HepG2 (cell line): ENCODE measurements around the gene HSPA1B. TPM values are rescaled to one million over a fixed set of nuclear protein-coding genes. Genes with fewer than 3 reads are reported as not detected.

Experiments used
- ARID2 ChIP-seq: sonication (generic); formaldehyde crosslinking; IDR thresholded peaks from 2 replicates; pipeline ENCODE4 v1.8.1; 2022; ENCODE audit warnings: mild to moderate bottlenecking, missing genetic modification reagents, borderline replicate concordance
- CCAR2 ChIP-seq: fragments of 200-400 bp; formaldehyde crosslinking; optimal IDR thresholded peaks from 2 replicates; pipeline ENCODE3; 2018; ENCODE audit warnings: low read depth, mild to moderate bottlenecking, low read length, moderate library complexity
- CCDC6 ChIP-seq: sonication (generic); formaldehyde crosslinking; IDR thresholded peaks from 2 replicates; pipeline ENCODE4 v1.8.1; 2022; ENCODE audit warnings: mild to moderate bottlenecking, missing genetic modification reagents, moderate library complexity
- CEBPB ChIP-seq: IDR thresholded peaks from 2 replicates; pipeline ENCODE4 v1.6.1; 2011; ENCODE audit warnings: low read depth, low read length, improper control_type of control experiment, borderline replicate concordance
- CEBPG ChIP-seq: IDR thresholded peaks from 2 replicates; pipeline ENCODE4 v1.6.1; 2016
- CHCHD3 ChIP-seq: sonication (generic); formaldehyde crosslinking; IDR thresholded peaks from 2 replicates; pipeline ENCODE4 v1.8.0; 2022; ENCODE audit warnings: mild to moderate bottlenecking, missing genetic modification reagents, moderate library complexity
- DZIP1 ChIP-seq: sonication (generic); formaldehyde crosslinking; IDR thresholded peaks from 2 replicates; pipeline ENCODE4 v1.5.0; 2020; ENCODE audit warnings: mild to moderate bottlenecking, missing genetic modification reagents
- E2F1 ChIP-seq: sonication (generic); formaldehyde crosslinking; IDR thresholded peaks from 2 replicates; pipeline ENCODE4 v1.5.0; 2020; ENCODE audit warnings: missing genetic modification reagents
- GZF1 ChIP-seq: sonication (generic); formaldehyde crosslinking; IDR thresholded peaks from 2 replicates; pipeline ENCODE4 v1.5.1; 2020; ENCODE audit warnings: mild to moderate bottlenecking, missing genetic modification reagents
- KDM5B ChIP-seq: sonication (generic); formaldehyde crosslinking; IDR thresholded peaks from 2 replicates; pipeline ENCODE4 v1.4.0; 2020; ENCODE audit warnings: missing genetic modification reagents, mild to moderate bottlenecking, borderline replicate concordance
- MAFF ChIP-seq: IDR thresholded peaks from 2 replicates; pipeline ENCODE4 v1.6.1; 2011; ENCODE audit warnings: low read depth, low read length, improper control_type of control experiment
- MIER2 ChIP-seq: IDR thresholded peaks from 2 replicates; pipeline ENCODE4 v1.6.1; 2016; ENCODE audit warnings: missing biosample characterization, missing genetic modification reagents
- MXD4 ChIP-seq: IDR thresholded peaks from 2 replicates; pipeline ENCODE4 v1.6.1; 2016; ENCODE audit warnings: mild to moderate bottlenecking, missing biosample characterization, missing genetic modification reagents
- SIN3A ChIP-seq: IDR thresholded peaks from 2 replicates; pipeline ENCODE4 v1.6.1; 2011; ENCODE audit warnings: low read depth, mild to moderate bottlenecking, control low read depth, low read length, borderline replicate concordance
- SKI ChIP-seq: fragments of 450-650 bp; IDR thresholded peaks from one replicate; pipeline ENCODE4 v1.6.1; 2018; ENCODE audit warnings: mild to moderate bottlenecking; ENCODE audit not compliant: partially characterized antibody
- SSRP1 ChIP-seq: IDR thresholded peaks from 2 replicates; pipeline ENCODE4 v1.6.1; 2016; ENCODE audit warnings: control low read depth
- U2AF1 ChIP-seq: fragments of 200-400 bp; formaldehyde crosslinking; optimal IDR thresholded peaks from 2 replicates; pipeline ENCODE3; 2017; ENCODE audit warnings: mild to moderate bottlenecking, low read depth, low read length
- ZBTB14 ChIP-seq: sonication (generic); formaldehyde crosslinking; IDR thresholded peaks from 2 replicates; pipeline ENCODE4 v1.4.0; 2020; ENCODE audit warnings: missing genetic modification reagents
- ZKSCAN1 ChIP-seq: fragments of 150-350 bp; IDR thresholded peaks from 2 replicates; pipeline ENCODE4 v1.6.1; 2014; ENCODE audit warnings: low read length
- ZNF180 ChIP-seq: sonication (generic); formaldehyde crosslinking; IDR thresholded peaks from 2 replicates; pipeline ENCODE4 v1.4.0; 2020; ENCODE audit warnings: low read depth, missing genetic modification reagents, borderline replicate concordance
- ZNF30 ChIP-seq: sonication (generic); formaldehyde crosslinking; IDR thresholded peaks from 2 replicates; pipeline ENCODE4 v1.5.0; 2020; ENCODE audit warnings: mild to moderate bottlenecking, missing genetic modification reagents
- ZNF350 ChIP-seq: sonication (generic); formaldehyde crosslinking; IDR thresholded peaks from 2 replicates; pipeline ENCODE4 v1.4.0; 2020; ENCODE audit warnings: mild to moderate bottlenecking, low read depth, missing genetic modification reagents, borderline replicate concordance
- ZNF441 ChIP-seq: sonication (generic); formaldehyde crosslinking; IDR thresholded peaks from 2 replicates; pipeline ENCODE4 v1.7.0; 2021; ENCODE audit warnings: missing genetic modification reagents, borderline replicate concordance
- ZNF501 ChIP-seq: sonication (generic); formaldehyde crosslinking; IDR thresholded peaks from 2 replicates; pipeline ENCODE4 v1.5.1; 2020; ENCODE audit warnings: mild to moderate bottlenecking, moderate library complexity, missing genetic modification reagents
- ZNF773 ChIP-seq: sonication (generic); formaldehyde crosslinking; IDR thresholded peaks from 2 replicates; pipeline ENCODE4 v1.4.0; 2020; ENCODE audit warnings: missing genetic modification reagents, borderline replicate concordance
- ZSCAN31 ChIP-seq: sonication (generic); formaldehyde crosslinking; IDR thresholded peaks from 2 replicates; pipeline ENCODE4 v1.5.0; 2020; ENCODE audit warnings: low read depth, mild to moderate bottlenecking, missing genetic modification reagents
- polyA plus RNA-seq, 8 experiments: library from polyadenylated mRNA; depleted of rRNA in 3 of 8; stranded (reverse) in 7 of 8; unstranded in 1 of 8; fragments of >200 nt; fragmentation: Illumina TruSeq in 4 of 8; extraction: Trizol in 4 of 8; gene quantifications; 2 replicates each; pipeline versions ENCODE4 v1.2.1 to v1.2.3, GENCODE V29; 2011 to 2016; ENCODE audit warnings: low read depth in 4 of 8, missing spikeins in 1 of 8, mixed read lengths in 1 of 8; ENCODE audit not compliant: insufficient read depth in 1 of 8
- total RNA-seq, 5 experiments: library from RNA; depleted of rRNA; stranded (reverse); fragments of >200 nt; fragmentation: Illumina TruSeq; extraction: Trizol; gene quantifications; 2 replicates each; pipeline ENCODE4 v1.2.3, GENCODE V29; 2016; ENCODE audit warnings: low read depth in 1 of 5

Gene HSPA1B
- total and polyA plus RNA-seq, 2 of the 13 experiments (the other 11 are each of a cell fraction or from before 2014, with no cell fraction given): 26.0 to 186 TPM

- TF ChIP-seq DZIP1 (CRISPR knock-in tag): peak; percentile 89
- TF ChIP-seq MIER2 (CRISPR knock-in tag): no peak; the same call in 1 of the 2 replicates
- peak; percentile 55; the same call in 1 of the 2 replicates for TF ChIP-seq GZF1 (CRISPR knock-in tag)
- TF ChIP-seq ZNF350: peak; percentile 85; the same call in 1 of the 2 replicates
- peak; percentile 98 for TF ChIP-seq ZBTB14 (CRISPR knock-in tag)
- peak; percentile 49; the same call in 1 of the 2 replicates for TF ChIP-seq ZSCAN31 (CRISPR knock-in tag)
- TF ChIP-seq SSRP1 (CRISPR knock-in tag): peak; percentile 10; the same call in 1 of the 2 replicates
- TF ChIP-seq CCDC6: no peak; the same call in 1 of the 2 replicates
- TF ChIP-seq ZNF180 (CRISPR knock-in tag): 0 out of 2 replicates have a peak, but pooled peaks have one; percentile 39
- TF ChIP-seq E2F1 (CRISPR knock-in tag): peak; percentile 100
- TF ChIP-seq CEBPB: no peak
- peak; percentile 79; the same call in 1 of the 2 replicates for TF ChIP-seq SIN3A
- TF ChIP-seq ZNF441 (CRISPR knock-in tag): peak; percentile 82; the same call in 1 of the 2 replicates
- TF ChIP-seq CEBPG (CRISPR knock-in tag): no peak; the same call in 1 of the 2 replicates
- no peak for TF ChIP-seq U2AF1
- no peak for TF ChIP-seq CHCHD3 (CRISPR knock-in tag)
- TF ChIP-seq KDM5B (CRISPR knock-in tag): peak; percentile 79; the same call in 1 of the 2 replicates
- TF ChIP-seq ZKSCAN1: 0 out of 2 replicates have a peak, but pooled peaks have one; percentile 8
- TF ChIP-seq MAFF: no peak
- TF ChIP-seq ZNF30 (CRISPR knock-in tag): no peak
- peak; percentile 75 for TF ChIP-seq SKI
- peak; percentile 89 for TF ChIP-seq MXD4 (CRISPR knock-in tag)
- peak; percentile 82 for TF ChIP-seq ZNF501
- TF ChIP-seq CCAR2: no peak
- peak; percentile 78; the same call in 1 of the 2 replicates for TF ChIP-seq ZNF773 (CRISPR knock-in tag)
- peak; percentile 80; the same call in 1 of the 2 replicates for TF ChIP-seq ARID2 (CRISPR knock-in tag)
Observed at GRCh38 chr6:31834367-31835250, 7.1 kb downstream of the HSPA1B start (continued).
